Subcutaneous abdominal adipose tissue (tissue), 5 donors: ENCODE data around the gene TST.

Experiments used
- H3K27ac ChIP-seq: one replicate; pipeline ENCODE4 v1.7.0; 2013; ENCODE audit warnings: low read depth, mild to moderate bottlenecking, inconsistent platforms, low read length, moderate library complexity
- H3K27me3 ChIP-seq, 5 donors: one replicate each; pipeline ENCODE4 v1.7.0; 2013; ENCODE audit warnings: low read length in 5 of 5, inconsistent platforms in 1 of 5; ENCODE audit not compliant: control insufficient read depth in 5 of 5, insufficient read depth in 4 of 5
- H3K36me3 ChIP-seq, 5 donors: one replicate each; pipeline ENCODE4 v1.7.0; 2013; ENCODE audit warnings: low read length in 5 of 5; ENCODE audit not compliant: control insufficient read depth in 5 of 5, insufficient read depth in 5 of 5
- H3K4me1 ChIP-seq, 5 donors: one replicate each; pipeline ENCODE4 v1.7.0; 2013; ENCODE audit warnings: low read length in 5 of 5, mild to moderate bottlenecking in 3 of 5, moderate library complexity in 1 of 5; ENCODE audit not compliant: control insufficient read depth in 5 of 5, insufficient read depth in 5 of 5
- H3K4me3 ChIP-seq, 5 donors: one replicate each; pipeline ENCODE4 v1.7.0; 2013; ENCODE audit warnings: low read length in 5 of 5, low read depth in 1 of 5
- H3K9ac ChIP-seq, 5 donors: one replicate each; pipeline ENCODE4 v1.7.0; 2013; ENCODE audit warnings: low read length in 5 of 5, mild to moderate bottlenecking in 4 of 5, moderate library complexity in 3 of 5
- H3K9me3 ChIP-seq, 5 donors: one replicate each; pipeline ENCODE4 v1.7.0; 2013; ENCODE audit warnings: low read length in 5 of 5; ENCODE audit not compliant: control insufficient read depth in 5 of 5
- donor health status: healthy.
- donor health status: healthy.
- donor health status: healthy.
- donor health status: healthy.
- donor health status: healthy.

TST gene

GRCh38 chr22:37054056-37054395 lies 34.8 kb upstream of the TST start:
- no peaks in the 10 kb centered on the region for H3K9me3 ChIP-seq
- H3K27me3 ChIP-seq: peaks cover 0 to 15% (median 10%) of the 10 kb centered on the region in 5 donors
- H3K4me3 ChIP-seq: no peak overlapping the region
- peaks cover 0 to 22% (median 14%) of the 10 kb centered on the region in 5 donors for H3K4me1 ChIP-seq
- H3K36me3 ChIP-seq: peaks cover 0 to 45% (median 25%) of the 10 kb centered on the region in 5 donors
- H3K9ac ChIP-seq: no peak overlapping the region
- H3K27ac ChIP-seq: no peak overlapping the region

GRCh38 chr22:37053310-37054055 lies 34.2 kb upstream of the TST start:
- Histone ChIP-seq H3K4me3 (no peak overlapping the region), H3K9me3 (no peaks in the 10 kb centered on the region), H3K27me3 (peaks cover 0 to 15% (median 10%) of the 10 kb centered on the region in 5 donors), H3K36me3 (peaks cover 0 to 40% (median 22%) of the 10 kb centered on the region in 5 donors), H3K4me1 (peaks cover 0 to 22% (median 14%) of the 10 kb centered on the region in 5 donors), H3K9ac (no peak overlapping the region), H3K27ac (no peak overlapping the region)

- H3K9ac ChIP-seq: peak overlapping the region in 3 of 5 donors; percentile 21 to 61 (median 56)
- no peak overlapping the region for H3K27ac ChIP-seq
- H3K27me3 ChIP-seq: peaks cover 0 to 15% (median 10%) of the 10 kb centered on the region in 5 donors
These were observed 33.4 kb upstream of the TST start for GRCh38 chr22:37052386-37053309.

GRCh38 chr22:37051391-37052385 lies 32.4 kb upstream of the TST start, which contains the start of gene KCTD17:
KCTD17 (plus strand) TSS chr22:37051742; CDS start chr22:37051761, 19 bp downstream.
- Histone ChIP-seq H3K4me3 (peak within 1 kb of the TSS in 4 of 5 donors; percentile 61 to 73 (median 66)), H3K9ac (peak within 1 kb of the TSS in 3 of 5 donors; percentile 21 to 61 (median 56)), H3K4me1 (peaks cover 0 to 22% (median 14%) of the 10 kb centered on the region in 5 donors), H3K27me3 (peaks cover 0 to 15% (median 10%) of the 10 kb centered on the region in 5 donors), H3K36me3 (peaks cover 0 to 22% (median 8%) of the 10 kb centered on the region in 5 donors), H3K9me3 (no peaks in the 10 kb centered on the region), H3K27ac (no peak within 1 kb of the TSS)

More at GRCh38 chr22:37052386-37053309, 33.4 kb upstream of the TST start:
- Histone ChIP-seq H3K4me1 (peaks cover 0 to 22% (median 14%) of the 10 kb centered on the region in 5 donors), H3K9me3 (no peaks in the 10 kb centered on the region), H3K4me3 (peak overlapping the region in 4 of 5 donors; percentile 61 to 73 (median 66)), H3K36me3 (peaks cover 0 to 32% (median 14%) of the 10 kb centered on the region in 5 donors)

GRCh38 chr22:37050913-37051312 lies 31.7 kb upstream of the TST start:
- H3K9ac ChIP-seq: no peak overlapping the region
- no peak overlapping the region for H3K4me3 ChIP-seq
- peaks cover 0 to 15% (median 10%) of the 10 kb centered on the region in 5 donors for H3K27me3 ChIP-seq
- peaks cover 0 to 22% (median 14%) of the 10 kb centered on the region in 5 donors for H3K4me1 ChIP-seq
- no peaks in the 10 kb centered on the region for H3K9me3 ChIP-seq
- H3K36me3 ChIP-seq: peaks cover 0 to 15% (median 6%) of the 10 kb centered on the region in 5 donors
- no peak overlapping the region for H3K27ac ChIP-seq

- Histone ChIP-seq H3K4me1 (peaks cover 0 to 22% (median 14%) of the 10 kb centered on the region in 5 donors), H3K27ac (no peak overlapping the region), H3K36me3 (peaks cover 0 to 4% (median 0%) of the 10 kb centered on the region in 5 donors), H3K9me3 (no peaks in the 10 kb centered on the region), H3K4me3 (no peak overlapping the region), H3K9ac (no peak overlapping the region), H3K27me3 (peaks cover 0 to 15% (median 10%) of the 10 kb centered on the region in 5 donors)
These were observed 30.0 kb upstream of the TST start for GRCh38 chr22:37049224-37049623.

- Histone ChIP-seq H3K27ac (no peak overlapping the region), H3K9me3 (no peaks in the 10 kb centered on the region), H3K4me3 (no peak overlapping the region), H3K4me1 (peaks cover 0 to 22% (median 16%) of the 10 kb centered on the region in 5 donors), H3K9ac (no peak overlapping the region), H3K27me3 (peaks cover 0 to 16% (median 7%) of the 10 kb centered on the region in 5 donors), H3K36me3 (no peaks in the 10 kb centered on the region)
These were observed 28.9 kb upstream of the TST start for GRCh38 chr22:37048133-37048532.

GRCh38 chr22:37047006-37047405 lies 27.8 kb upstream of the TST start:
- no peak overlapping the region for H3K4me3 ChIP-seq
- peaks cover 0 to 14% (median 7%) of the 10 kb centered on the region in 5 donors for H3K4me1 ChIP-seq
- no peak overlapping the region for H3K27ac ChIP-seq
- H3K36me3 ChIP-seq: no peaks in the 10 kb centered on the region
- H3K9me3 ChIP-seq: no peaks in the 10 kb centered on the region
- no peak overlapping the region for H3K9ac ChIP-seq
- peaks cover 0 to 8% (median 7%) of the 10 kb centered on the region in 5 donors for H3K27me3 ChIP-seq

- Histone ChIP-seq H3K4me3 (no peak overlapping the region), H3K4me1 (peaks cover 0 to 10% (median 6%) of the 10 kb centered on the region in 5 donors), H3K36me3 (no peaks in the 10 kb centered on the region), H3K9me3 (no peaks in the 10 kb centered on the region), H3K27me3 (peaks cover 0 to 8% (median 7%) of the 10 kb centered on the region in 5 donors), H3K27ac (no peak overlapping the region), H3K9ac (no peak overlapping the region)
These were observed 27.3 kb upstream of the TST start for GRCh38 chr22:37046589-37046988.
